GM18870 (cell line): ENCODE measurements around the gene CADM2.

Source experiments
- ATAC-seq: cut with Tn5 transposase; IDR thresholded peaks from one replicate; pipeline ENCODE4 v1.9.1; 2021; ENCODE audit warnings: moderate library complexity; ENCODE audit not compliant: unreplicated experiment

Gene CADM2

DNA sequence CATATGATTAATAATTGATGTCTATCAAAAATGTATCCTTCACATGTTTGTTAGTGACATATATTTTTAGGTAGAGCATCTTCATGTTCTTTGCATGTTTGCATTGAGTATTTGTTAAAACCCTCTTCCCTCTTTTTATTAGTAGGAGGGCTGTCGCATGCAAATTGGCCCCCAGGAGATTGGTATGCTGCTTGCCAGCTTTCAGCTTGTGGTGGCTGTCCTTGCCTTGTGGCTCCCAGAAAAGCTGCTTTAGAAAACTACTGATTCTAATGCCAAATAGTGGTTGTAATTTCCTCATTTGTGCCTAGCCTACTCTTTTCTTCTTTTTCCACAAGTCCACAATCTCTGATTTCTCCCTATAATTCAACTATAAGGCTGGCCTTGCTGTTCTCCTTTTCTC lies 1145.4 kb downstream of the CADM2 start:
- no peak for ATAC-seq

DNA sequence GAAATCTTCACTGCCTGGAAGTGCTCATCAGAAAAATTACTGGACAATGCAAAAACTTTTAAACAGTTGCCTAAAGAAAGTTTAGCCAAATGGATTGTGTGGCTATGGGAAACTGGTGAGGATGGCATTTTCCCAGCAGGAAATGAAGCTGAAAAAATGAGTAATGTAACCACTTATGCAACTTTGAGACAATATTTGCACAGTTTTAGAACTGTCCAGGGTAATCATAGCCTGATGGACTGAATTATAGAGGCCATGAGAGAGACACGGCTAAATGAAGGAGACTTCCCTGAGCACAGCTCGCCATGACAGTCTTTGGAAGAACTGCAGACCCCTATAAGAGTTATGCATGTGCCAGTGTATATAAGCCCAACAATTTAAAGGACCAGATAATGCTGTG lies 1150.6 kb downstream of the CADM2 start:
- ATAC-seq: no peak
